Stimulated activated CD8-positive, alpha-beta memory T cell treated with anti-CD3 and anti-CD28 coated beads, Interleukin-7, amount 100 ng/mL, for 48 hours (primary cell): ENCODE data around the gene LYRM4.
"Not testable (repeated sequence)": the region's sequence is repeated elsewhere in the genome, so short reads cannot be mapped to it uniquely, and the experiment has no call there.

Experiments
- DNase-seq, 2 donors: peaks; one replicate each; pipeline ENCODE4 v3.0.0-alpha.2; 2020; ENCODE audit warnings: low read depth in 1 of 2; ENCODE audit errors: extremely low read depth in 1 of 2

The LYRM4 gene

GRCh38 chr6:5084781-5085647 is 175.7 kb downstream of the LYRM4 start, which contains the start of gene PPP1R3G:
TSS of gene PPP1R3G (plus strand) at chr6:5085341. CDS start at chr6:5085486, 145 bp downstream.
- DNase-seq = no peak

GRCh38 chr6:5084360-5084780 is 176.4 kb downstream of the LYRM4 start:
- DNase-seq = no peak

- DNase-seq = no peak
Measured at GRCh38 chr6:5083813-5084359, 176.9 kb downstream of the LYRM4 start.

- DNase-seq = no peak
Measured at GRCh38 chr6:5083307-5083583, 177.5 kb downstream of the LYRM4 start.

- DNase-seq = no peak
Measured at GRCh38 chr6:5082487-5083306, 178.1 kb downstream of the LYRM4 start.

GRCh38 chr6:5081955-5082354 is 178.8 kb downstream of the LYRM4 start:
- DNase-seq = no peak

- no peak for DNase-seq
Measured at GRCh38 chr6:5081182-5081581, 179.6 kb downstream of the LYRM4 start.

GRCh38 chr6:5080574-5080973 is 180.2 kb downstream of the LYRM4 start:
- DNase-seq = no peak

GRCh38 chr6:5079692-5080091 is 181.1 kb downstream of the LYRM4 start:
- no peak for DNase-seq

GRCh38 chr6:5078121-5078669 is 182.6 kb downstream of the LYRM4 start:
- DNase-seq = no peak

- no peak for DNase-seq
Measured at GRCh38 chr6:5076931-5077330, 183.8 kb downstream of the LYRM4 start.

GRCh38 chr6:5073992-5074391 is 186.8 kb downstream of the LYRM4 start:
- no peak for DNase-seq

- DNase-seq = no peak
Measured at GRCh38 chr6:5072440-5072839, 188.3 kb downstream of the LYRM4 start.

- no peak for DNase-seq
Measured at GRCh38 chr6:5071216-5071615, 189.5 kb downstream of the LYRM4 start.

- DNase-seq = no peak
Measured at GRCh38 chr6:5068153-5068751, 192.5 kb downstream of the LYRM4 start.

- DNase-seq = no peak
Measured at GRCh38 chr6:5067305-5067704, 193.4 kb downstream of the LYRM4 start.

- no peak for DNase-seq
Measured at GRCh38 chr6:5066456-5067093, 194.2 kb downstream of the LYRM4 start.

- DNase-seq = no peak
Measured at GRCh38 chr6:5063617-5064016, 197.1 kb downstream of the LYRM4 start.

GRCh38 chr6:5061152-5061551 is 199.6 kb downstream of the LYRM4 start:
- DNase-seq = no peak

GRCh38 chr6:5060439-5060838 is 200.3 kb downstream of the LYRM4 start:
- DNase-seq = not testable (repeated sequence)
